K562 (cell line): ENCODE measurements around the gene LPIN3. TPM values are rescaled to one million over a fixed set of nuclear protein-coding genes. Genes with fewer than 3 reads are reported as not detected.

ENCODE experiments used
- CEBPG ChIP-seq, 3 experiments: fragments of 200-800 bp in 1 of 3; sonication (Bioruptor generic) in 1 of 3; sonication (generic) in 1 of 3; formaldehyde crosslinking in 1 of 3; IDR thresholded peaks in 2 of 3; conservative IDR thresholded peaks in 1 of 3; 2 replicates each; pipeline versions ENCODE4 v1.6.1 to v1.8.0; 2016 to 2022; ENCODE audit warnings: missing compliant biosample characterization in 2 of 3, missing genetic modification characterization in 2 of 3, mild to moderate bottlenecking in 1 of 3, missing genetic modification reagents in 1 of 3
- CHD2 ChIP-seq: IDR thresholded peaks from 2 replicates; pipeline ENCODE4 v1.6.1; 2011; ENCODE audit warnings: low read depth, low read length
- CTCF ChIP-seq, 3 experiments: IDR thresholded peaks in 2 of 3; conservative IDR thresholded peaks in 1 of 3; 2 replicates each; pipeline ENCODE4 v1.5.1; 2011 to 2012; ENCODE audit warnings: low read length in 3 of 3, mild to moderate bottlenecking in 3 of 3, control low read depth in 2 of 3, improper control_type of control experiment in 1 of 3, inconsistent platforms in 1 of 3, low read depth in 1 of 3, mixed read lengths in 1 of 3, moderate library complexity in 1 of 3; ENCODE audit not compliant: insufficient read depth in 2 of 3
- DIDO1 ChIP-seq: fragments of 450-650 bp; IDR thresholded peaks from 2 replicates; pipeline ENCODE4 v1.6.1; 2016; ENCODE audit warnings: low read depth, missing biosample characterization, missing genetic modification characterization
- EGR1 ChIP-seq: fragments of 450-650 bp; conservative IDR thresholded peaks from 2 replicates; pipeline ENCODE4 v1.6.1; 2017; ENCODE audit warnings: mild to moderate bottlenecking
- FIP1L1 ChIP-seq: fragments of 200-400 bp; formaldehyde crosslinking; IDR thresholded peaks from 2 replicates; pipeline ENCODE4 v1.6.1; 2018; ENCODE audit warnings: mild to moderate bottlenecking, low read depth, low read length; ENCODE audit not compliant: poor library complexity, severe bottlenecking
- HMBOX1 ChIP-seq: sonication (generic); IDR thresholded peaks from 2 replicates; pipeline ENCODE4 v1.6.1; 2016
- IFI16 ChIP-seq: fragments of 250-450 bp; sonication (Bioruptor Pico); IDR thresholded peaks from 2 replicates; pipeline ENCODE4 v2.1.2; 2022; ENCODE audit warnings: mild to moderate bottlenecking, inconsistent platforms
- KAT8 ChIP-seq: fragments of 450-650 bp; IDR thresholded peaks from 2 replicates; pipeline ENCODE4 v1.6.1; 2016; ENCODE audit warnings: low read depth, mild to moderate bottlenecking
- KDM2B ChIP-seq: fragments of 250-450 bp; sonication (Bioruptor Pico); IDR thresholded peaks from 2 replicates; pipeline ENCODE4 v1.8.0; 2021; ENCODE audit warnings: mild to moderate bottlenecking, moderate library complexity
- NCOA6 ChIP-seq: fragments of 450-650 bp; IDR thresholded peaks from 2 replicates; pipeline ENCODE4 v1.6.1; 2017; ENCODE audit warnings: mild to moderate bottlenecking
- PCBP2 ChIP-seq: fragments of 200-400 bp; formaldehyde crosslinking; IDR thresholded peaks from 2 replicates; pipeline ENCODE4 v1.6.1; 2018; ENCODE audit warnings: low read length, low read depth, mild to moderate bottlenecking, moderate library complexity; ENCODE audit not compliant: poor library complexity, severe bottlenecking
- PKNOX1 ChIP-seq: fragments of 450-650 bp; IDR thresholded peaks from 2 replicates; pipeline ENCODE4 v1.6.1; 2016
- RBM34 ChIP-seq: fragments of 200-400 bp; formaldehyde crosslinking; IDR thresholded peaks from 2 replicates; pipeline ENCODE4 v1.6.1; 2018; ENCODE audit warnings: low read length, borderline replicate concordance; ENCODE audit not compliant: insufficient read depth
- TOE1 ChIP-seq, 2 experiments: fragments of 450-650 bp in 1 of 2; sonication (generic) in 1 of 2; formaldehyde crosslinking in 1 of 2; IDR thresholded peaks; 2 replicates each; pipeline versions ENCODE4 v1.7.1 to v1.8.0; 2016 to 2022; ENCODE audit warnings: borderline replicate concordance in 2 of 2, mild to moderate bottlenecking in 2 of 2, antibody characterized with exemption in 1 of 2, inconsistent platforms in 1 of 2, low read depth in 1 of 2, missing genetic modification reagents in 1 of 2, moderate library complexity in 1 of 2
- ZNF124 ChIP-seq: sonication (generic); formaldehyde crosslinking; IDR thresholded peaks from 2 replicates; pipeline ENCODE4 v1.8.1; 2022; ENCODE audit warnings: missing genetic modification reagents
- polyA plus RNA-seq, 8 experiments: library from polyadenylated mRNA; depleted of rRNA in 4 of 8; stranded (reverse) in 5 of 8; unstranded in 3 of 8; fragments of >200 nt; fragmentation: Nextera tagmentation in 2 of 8; fragmentation: Illumina TruSeq in 1 of 8; extraction: Ambion mirVana in 2 of 8; extraction: Trizol in 1 of 8; gene quantifications; 2 replicates each; pipeline versions ENCODE4 v1.2.1 to v1.2.3, GENCODE V29; 2011 to 2014; ENCODE audit warnings: inconsistent platforms in 1 of 8, missing spikeins in 1 of 8
- total RNA-seq, 7 experiments: library from RNA; depleted of rRNA in 6 of 7; stranded (reverse); fragments of >200 nt in 6 of 7; fragmentation: Illumina TruSeq in 2 of 7; extraction: Trizol in 2 of 7; gene quantifications; 2 replicates each; pipeline versions ENCODE4 v1.2.1 to v1.2.3, GENCODE V29; 2011 to 2021; ENCODE audit warnings: low replicate concordance in 1 of 7
- TF ChIP-seq, protein P1 (sequence below): IDR thresholded peaks from 2 replicates; pipeline ENCODE4 v1.6.1; 2016; ENCODE audit warnings: missing genetic modification characterization, missing compliant biosample characterization
- TF ChIP-seq, protein P2 (sequence below): fragments of 250-450 bp; sonication (Bioruptor Pico); IDR thresholded peaks from 2 replicates; pipeline ENCODE4 v1.5.0; 2020; ENCODE audit warnings: mild to moderate bottlenecking, borderline replicate concordance

Gene LPIN3
- total and polyA plus RNA-seq, 9 of the 15 experiments (the other 6 are each of a cell fraction or from before 2014, with no cell fraction given): 2.2 to 10.4 (median 5.9) TPM

- no peak for TF ChIP-seq HMBOX1
- TF ChIP-seq NCOA6: no peak
- no peak for TF ChIP-seq ZNF124 (CRISPR knock-in tag)
- TF ChIP-seq CTCF (IDR thresholded peaks at IDR 0.05 in 2 of 3, conservative IDR thresholded peaks at IDR 0.05 in 1 of 3; ENCODE audit: insufficient read depth in 2 of 3, low read depth in 1 of 3, low read length in 3 of 3): peak; percentile 3 to 86 (median 79); a peak in 5 of 6 replicates
- no peak for TF ChIP-seq IFI16
- TF ChIP-seq KAT8: no peak
- TF ChIP-seq, protein P1, sequence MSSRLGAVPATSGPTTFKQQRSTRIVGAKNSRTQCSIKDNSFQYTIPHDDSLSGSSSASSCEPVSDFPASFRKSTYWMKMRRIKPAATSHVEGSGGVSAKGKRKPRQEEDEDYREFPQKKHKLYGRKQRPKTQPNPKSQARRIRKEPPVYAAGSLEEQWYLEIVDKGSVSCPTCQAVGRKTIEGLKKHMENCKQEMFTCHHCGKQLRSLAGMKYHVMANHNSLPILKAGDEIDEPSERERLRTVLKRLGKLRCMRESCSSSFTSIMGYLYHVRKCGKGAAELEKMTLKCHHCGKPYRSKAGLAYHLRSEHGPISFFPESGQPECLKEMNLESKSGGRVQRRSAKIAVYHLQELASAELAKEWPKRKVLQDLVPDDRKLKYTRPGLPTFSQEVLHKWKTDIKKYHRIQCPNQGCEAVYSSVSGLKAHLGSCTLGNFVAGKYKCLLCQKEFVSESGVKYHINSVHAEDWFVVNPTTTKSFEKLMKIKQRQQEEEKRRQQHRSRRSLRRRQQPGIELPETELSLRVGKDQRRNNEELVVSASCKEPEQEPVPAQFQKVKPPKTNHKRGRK (tag): no peak
- no peak for TF ChIP-seq FIP1L1
- 0 out of 2 replicates have a peak, but pooled peaks have one; percentile 4 for TF ChIP-seq TOE1 (IDR thresholded peaks at IDR 0.05; ENCODE audit: borderline replicate concordance)
- no peak for TF ChIP-seq TOE1 (CRISPR knock-in tag; IDR thresholded peaks at IDR 0.05; ENCODE audit: borderline replicate concordance, low read depth)
- TF ChIP-seq PKNOX1: 0 out of 2 replicates have a peak, but pooled peaks have one; percentile 3
- TF ChIP-seq, protein P2, sequence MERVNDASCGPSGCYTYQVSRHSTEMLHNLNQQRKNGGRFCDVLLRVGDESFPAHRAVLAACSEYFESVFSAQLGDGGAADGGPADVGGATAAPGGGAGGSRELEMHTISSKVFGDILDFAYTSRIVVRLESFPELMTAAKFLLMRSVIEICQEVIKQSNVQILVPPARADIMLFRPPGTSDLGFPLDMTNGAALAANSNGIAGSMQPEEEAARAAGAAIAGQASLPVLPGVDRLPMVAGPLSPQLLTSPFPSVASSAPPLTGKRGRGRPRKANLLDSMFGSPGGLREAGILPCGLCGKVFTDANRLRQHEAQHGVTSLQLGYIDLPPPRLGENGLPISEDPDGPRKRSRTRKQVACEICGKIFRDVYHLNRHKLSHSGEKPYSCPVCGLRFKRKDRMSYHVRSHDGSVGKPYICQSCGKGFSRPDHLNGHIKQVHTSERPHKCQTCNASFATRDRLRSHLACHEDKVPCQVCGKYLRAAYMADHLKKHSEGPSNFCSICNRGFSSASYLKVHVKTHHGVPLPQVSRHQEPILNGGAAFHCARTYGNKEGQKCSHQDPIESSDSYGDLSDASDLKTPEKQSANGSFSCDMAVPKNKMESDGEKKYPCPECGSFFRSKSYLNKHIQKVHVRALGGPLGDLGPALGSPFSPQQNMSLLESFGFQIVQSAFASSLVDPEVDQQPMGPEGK (CRISPR knock-in tag): no peak
- TF ChIP-seq DIDO1 (tag): no peak
- no peak for TF ChIP-seq PCBP2
- no peak for TF ChIP-seq CHD2
- TF ChIP-seq EGR1: 0 out of 2 replicates have a peak, but pooled peaks have one; percentile 39
- no peak for TF ChIP-seq CEBPG (CRISPR knock-in tag; IDR thresholded peaks at IDR 0.05)
- TF ChIP-seq CEBPG (tag; conservative IDR thresholded peaks at IDR 0.05 in 1 of 2, IDR thresholded peaks at IDR 0.05 in 1 of 2): no peak
- TF ChIP-seq KDM2B (CRISPR knock-in tag): 0 out of 2 replicates have a peak, but pooled peaks have one; percentile 70
- TF ChIP-seq RBM34: no peak
Observed at GRCh38 chr20:41340327-41341055, at the start of gene LPIN3 (continued).
